HUDEP-2 (cell line): Measurements from ENCODE around the gene OSBPL9.
"Not testable (repeated sequence)": the region's sequence is repeated elsewhere in the genome, so short reads cannot be mapped to it uniquely, and the experiment has no call there.

Experiments used
- DNase-seq, 76 experiments: peaks; one replicate each; lab custom pipeline; 2025; ENCODE audit not compliant: unreplicated experiment in 76 of 76; lab: John Stamatoyannopoulos, UW

The OSBPL9 gene

DNA sequence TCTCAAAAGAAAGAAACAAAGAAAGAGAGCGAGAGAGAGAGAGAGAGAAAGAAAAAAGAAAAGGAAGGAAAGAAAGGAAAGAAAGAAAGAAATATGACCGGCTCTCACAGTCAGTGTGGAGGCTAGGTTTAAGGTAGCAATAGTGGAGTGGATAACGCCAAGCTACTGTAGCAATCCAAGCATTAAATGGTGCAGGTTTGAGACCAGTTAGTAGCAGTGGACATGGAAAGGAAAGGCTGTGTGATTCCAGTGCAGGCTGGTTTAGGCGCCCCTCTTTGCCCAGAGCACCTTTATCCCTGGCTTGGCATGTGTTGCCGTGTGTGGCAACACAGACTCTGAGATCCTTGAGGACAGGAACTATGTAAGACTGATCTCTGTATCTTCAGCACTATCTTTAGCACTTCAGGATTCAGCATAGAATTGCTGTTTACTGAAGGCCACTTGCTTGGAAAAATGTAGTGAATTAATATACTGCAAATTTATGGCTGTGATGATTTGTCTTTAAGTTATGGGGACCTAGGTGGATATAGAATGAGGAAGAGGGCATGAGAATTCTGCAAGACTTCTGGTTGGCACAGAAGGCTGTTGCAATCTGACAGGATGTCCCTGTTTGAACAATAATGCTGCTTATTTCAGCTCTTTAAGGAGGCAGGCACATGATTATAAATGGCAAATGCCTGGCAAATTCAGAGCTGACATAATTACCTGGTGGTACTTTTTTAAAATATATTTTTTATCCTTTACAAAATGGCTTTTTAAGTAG, 10.8 kb upstream of the OSBPL9 start:
- no peak for DNase-seq

DNA sequence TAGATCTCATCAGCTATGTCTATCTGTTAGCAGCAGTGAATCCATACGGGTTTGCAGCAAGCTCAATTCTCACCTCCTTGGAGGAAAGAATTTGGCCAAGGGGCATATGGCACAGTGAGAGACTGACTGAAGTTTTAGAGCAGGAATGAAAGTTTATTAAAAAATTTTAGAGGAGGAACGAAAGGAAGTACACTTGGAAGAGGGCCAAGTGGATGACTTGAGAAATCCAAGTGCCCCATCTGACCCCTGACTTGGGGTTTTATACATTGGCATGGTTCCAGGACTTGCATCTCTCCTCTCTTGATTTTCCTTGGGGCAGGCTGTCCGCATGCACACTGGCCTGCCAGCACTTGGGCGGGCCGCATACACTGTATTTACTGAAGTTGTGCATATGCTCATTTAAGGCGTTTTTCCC, 9.2 kb upstream of the OSBPL9 start:
- no peak for DNase-seq

GRCh38 chr1:51610104-51610503, 6.8 kb upstream of the OSBPL9 start:
- DNase-seq: not testable (repeated sequence)

DNA sequence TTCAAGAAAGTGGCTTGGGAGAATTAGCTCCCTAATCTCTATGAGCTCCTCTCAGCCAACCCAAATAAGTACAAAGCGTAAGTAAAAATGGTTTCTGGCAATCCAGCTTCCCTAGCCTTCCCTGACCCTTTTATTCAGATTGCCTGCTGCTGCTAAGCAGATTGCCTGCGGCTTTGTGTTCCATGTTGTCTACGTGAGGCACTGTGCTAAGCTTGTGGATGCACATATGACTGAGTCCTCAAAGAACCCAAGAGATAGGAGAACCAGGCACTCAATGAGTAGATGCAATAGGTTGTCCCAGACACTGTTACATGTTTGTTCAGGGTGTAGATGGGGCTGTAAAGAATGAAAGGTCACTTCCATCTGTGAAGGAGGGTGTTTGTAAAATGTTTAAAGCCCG, 6.3 kb upstream of the OSBPL9 start:
- DNase-seq: no peak

- no peak for DNase-seq
Observed at GRCh38 chr1:51612447-51612961, 4.4 kb upstream of the OSBPL9 start.

GRCh38 chr1:51615780-51616291, 1.1 kb upstream of the OSBPL9 start:
- DNase-seq: no peak

GRCh38 chr1:51616490-51616889, 402 bp upstream of the OSBPL9 start:
- no peak for DNase-seq

DNA sequence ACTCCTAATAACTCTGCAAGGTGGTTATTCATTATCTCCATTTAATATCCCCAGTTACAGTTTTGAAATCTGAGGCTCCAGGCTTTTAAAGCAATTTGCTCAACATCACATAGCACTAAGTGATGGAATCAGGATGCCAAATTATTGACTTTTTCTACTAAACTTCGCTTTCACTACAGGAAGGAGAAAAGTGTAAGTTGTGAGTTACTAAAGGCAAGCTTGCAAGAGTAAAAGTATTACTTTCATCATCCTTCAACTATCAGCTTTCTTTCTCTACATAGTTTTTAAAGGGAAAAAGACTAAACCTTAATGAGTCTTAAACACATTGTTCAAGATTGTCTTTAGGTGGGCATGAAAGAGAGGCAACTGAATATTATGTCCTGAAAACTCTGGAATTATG, 1.8 kb downstream of the OSBPL9 start:
- DNase-seq: no peak

DNA sequence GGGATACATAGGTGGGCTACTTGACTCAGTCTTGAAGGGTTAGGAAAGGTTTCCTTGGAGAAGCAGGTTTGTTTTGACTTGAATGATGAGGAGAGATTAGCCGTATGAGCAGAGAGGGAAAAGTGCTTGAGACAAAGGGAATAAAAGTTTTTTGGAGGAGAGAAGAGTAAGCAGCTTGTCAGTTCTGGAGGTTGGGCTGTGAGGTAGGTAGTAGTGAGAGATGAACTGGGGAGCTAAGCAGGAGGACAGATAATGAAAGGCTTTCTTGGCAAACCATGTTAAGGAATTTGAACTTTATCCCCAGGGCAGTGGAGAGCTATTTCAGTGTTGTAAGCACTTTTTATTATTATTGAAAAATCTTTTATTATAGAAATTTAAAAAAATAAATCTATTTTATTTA, 3.6 kb downstream of the OSBPL9 start:
- DNase-seq: no peak

- no peak for DNase-seq
Observed at GRCh38 chr1:51621161-51621560, 4.3 kb downstream of the OSBPL9 start.

DNA sequence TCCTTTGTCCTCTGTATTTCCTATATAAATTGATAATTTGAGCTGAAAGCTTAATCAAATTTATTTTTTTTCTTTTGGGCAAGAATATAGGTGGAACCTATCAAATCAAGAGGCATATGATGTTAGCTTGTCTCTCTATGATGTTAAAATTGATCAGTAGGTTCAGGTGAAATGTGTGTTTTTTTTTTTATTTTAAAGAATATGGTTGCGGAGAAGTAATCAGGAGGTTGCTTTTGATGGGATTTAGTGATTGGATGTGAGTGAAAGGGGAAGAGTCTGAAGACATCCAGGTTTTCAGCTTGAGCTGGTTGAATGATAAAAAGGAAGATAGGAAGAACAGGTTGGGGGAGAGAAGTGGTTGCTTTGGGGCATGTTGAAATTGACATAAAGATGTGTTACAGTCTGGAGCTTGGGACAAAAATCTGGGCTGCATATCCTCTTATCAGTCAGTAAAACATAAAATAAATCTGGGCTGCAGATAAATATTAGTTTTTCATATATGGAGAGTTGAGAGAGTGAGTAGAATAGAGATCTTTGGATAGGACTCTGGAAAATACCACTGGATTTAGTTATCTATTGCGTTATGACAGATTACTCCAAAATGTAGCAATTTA, 5.1 kb downstream of the OSBPL9 start:
- DNase-seq: no peak

DNA sequence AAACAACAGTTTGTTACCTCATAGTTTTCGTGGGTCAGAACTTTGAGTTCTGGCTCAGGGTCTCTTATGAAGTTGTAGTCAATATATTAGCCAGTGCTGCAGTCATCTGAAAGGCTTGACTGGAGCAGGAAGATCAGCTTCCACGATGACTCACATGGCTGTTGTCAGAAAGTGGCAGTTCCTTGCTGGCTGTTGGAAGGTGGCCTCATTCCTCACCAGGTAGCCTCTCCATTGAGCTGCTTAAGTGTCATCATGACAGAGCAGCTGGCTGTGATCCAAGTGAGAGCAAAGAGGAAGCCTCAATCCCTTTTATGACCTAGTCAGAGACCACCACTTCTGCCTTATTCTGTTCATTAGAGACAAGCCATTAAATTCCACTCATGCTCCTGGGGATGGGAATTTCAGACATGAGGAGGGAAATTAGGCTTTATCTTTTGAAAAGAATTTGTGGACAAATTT, 5.6 kb downstream of the OSBPL9 start:
- DNase-seq: peak in 30 of 76 experiments; percentile 3 to 51 (median 26)

GRCh38 chr1:51623025-51623424, 6.1 kb downstream of the OSBPL9 start:
- DNase-seq: no peak

- no peak for DNase-seq
Observed at GRCh38 chr1:51623450-51623849, 6.6 kb downstream of the OSBPL9 start.

- no peak for DNase-seq
Observed at GRCh38 chr1:51624855-51625254, 8.0 kb downstream of the OSBPL9 start.

DNA sequence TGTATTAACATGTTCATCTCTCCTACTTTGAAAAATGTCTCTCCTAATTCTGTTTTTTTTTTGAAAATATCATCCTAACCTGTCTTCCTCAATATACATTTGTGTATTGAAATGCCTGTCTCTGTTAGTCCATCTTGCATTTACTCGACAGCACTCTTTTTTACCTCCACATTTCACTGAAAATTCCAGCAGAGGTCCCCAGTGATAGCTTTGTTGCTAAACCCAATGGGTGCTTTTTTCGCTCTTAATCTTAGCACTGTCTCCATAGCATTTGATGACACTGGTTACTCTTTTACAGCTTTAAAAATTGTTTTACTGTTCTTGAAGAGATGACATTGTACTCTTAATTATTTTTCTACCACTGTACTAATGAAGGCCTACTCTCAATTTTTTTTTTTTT, 10.8 kb downstream of the OSBPL9 start:
- DNase-seq: peak in 27 of 76 experiments; percentile 6 to 58 (median 30)

DNA sequence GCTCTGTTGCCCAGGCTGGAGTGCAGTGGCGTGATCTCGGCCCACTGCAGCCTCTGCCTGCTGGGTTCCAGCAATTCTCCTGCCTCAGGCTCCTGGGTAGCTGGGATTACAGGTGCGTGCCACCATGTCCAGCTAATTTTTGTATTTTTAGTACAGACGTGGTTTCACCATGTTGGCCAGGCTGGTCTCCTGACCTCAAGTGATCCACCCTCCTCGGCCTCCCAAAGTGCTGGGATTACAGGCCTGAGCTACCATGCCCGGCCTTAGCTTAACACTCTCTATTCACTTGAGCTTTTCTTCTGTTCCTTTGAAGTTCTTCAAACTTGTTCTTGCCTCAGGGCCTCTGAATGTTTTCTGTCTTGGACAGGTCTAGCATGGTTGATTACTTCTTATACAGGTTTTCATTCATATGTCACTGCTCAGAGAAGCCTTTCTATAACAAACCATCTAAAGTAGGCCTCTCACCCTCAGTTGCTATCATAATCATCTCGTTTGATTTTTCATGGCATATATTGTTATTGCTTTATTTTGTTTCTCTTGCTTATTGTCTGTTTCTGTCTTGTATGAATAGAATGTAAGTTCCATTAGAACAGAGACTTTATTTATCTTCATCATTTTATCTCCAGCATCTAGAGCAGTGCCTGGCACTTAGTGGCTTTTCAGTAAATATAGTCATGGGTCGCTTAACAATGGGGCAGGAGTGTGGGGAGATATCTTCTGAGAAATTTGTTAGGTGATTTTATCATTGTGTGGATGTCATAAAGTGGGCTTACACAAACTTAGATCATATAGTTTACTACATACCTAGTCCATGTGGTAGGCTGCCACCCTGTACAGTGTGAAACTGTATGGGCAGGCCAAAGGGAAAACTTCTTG, 12.1 kb downstream of the OSBPL9 start:
- DNase-seq: no peak

DNA sequence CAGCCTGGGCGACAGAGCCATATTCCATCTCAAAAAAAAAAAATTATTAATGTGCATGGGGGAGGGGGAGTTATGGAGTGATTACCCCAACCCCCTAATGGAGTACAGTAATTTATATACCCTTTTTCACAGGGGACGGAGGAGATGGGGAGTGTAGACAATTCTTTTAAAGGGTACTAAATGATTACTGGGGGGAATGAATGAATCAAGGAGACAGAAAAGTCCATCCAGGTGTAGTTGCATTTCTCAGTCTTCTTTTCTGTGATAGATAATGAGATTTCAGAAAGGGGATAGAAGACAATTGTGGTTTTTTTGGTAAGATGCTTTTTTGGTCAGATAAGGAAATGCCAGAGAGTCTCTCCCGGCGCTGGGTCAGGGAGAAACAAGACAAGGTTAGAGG, 13.0 kb downstream of the OSBPL9 start:
- no peak for DNase-seq

DNA sequence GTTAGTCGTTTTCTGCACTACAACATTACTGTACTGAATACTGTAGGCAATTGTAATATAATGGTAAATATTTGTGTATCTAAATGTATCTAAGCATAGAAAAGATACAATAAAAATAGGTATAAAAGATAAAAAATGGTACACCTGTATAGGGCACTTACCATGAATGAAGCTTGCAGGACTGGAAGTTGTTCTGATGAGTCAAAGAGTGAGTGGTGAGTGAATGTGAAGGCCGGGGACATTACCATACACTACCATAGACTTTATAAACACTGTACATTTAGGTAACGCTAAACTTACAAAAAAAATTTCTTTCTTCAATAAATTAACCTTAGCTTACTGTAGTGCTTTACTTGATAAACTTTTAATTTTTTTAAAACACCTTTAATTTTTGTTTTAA, 13.5 kb downstream of the OSBPL9 start:
- DNase-seq: no peak

- DNase-seq: no peak
Observed at GRCh38 chr1:51630922-51631321, 14.0 kb downstream of the OSBPL9 start.

DNA sequence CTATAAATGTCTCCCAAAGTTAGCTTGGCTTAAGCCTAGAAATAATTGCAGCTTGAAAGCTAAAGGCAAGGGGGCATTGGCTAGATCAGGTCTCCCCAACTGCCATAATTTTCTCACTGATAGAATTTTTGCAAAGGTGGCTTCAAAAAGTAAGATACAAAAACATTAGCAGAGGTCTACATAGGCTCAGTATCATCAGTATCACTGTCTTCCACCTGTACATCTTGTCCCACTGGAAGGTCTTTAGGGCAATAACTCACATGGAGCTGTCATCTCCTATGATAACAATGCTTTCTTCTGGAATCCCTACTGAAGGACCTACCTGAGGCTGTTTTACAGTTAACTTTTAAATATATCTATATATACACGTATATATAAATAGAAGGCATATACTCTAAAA, 14.9 kb downstream of the OSBPL9 start:
- DNase-seq: no peak
